ENCODE measurements around the gene RNU11.
"Not testable (repeated sequence)": the region's sequence is repeated elsewhere in the genome, so short reads cannot be mapped to it uniquely, and the experiment has no call there.

Gene RNU11
- total RNA-seq, result 0 to 0.09 reads per million in 2 experiments

DNA sequence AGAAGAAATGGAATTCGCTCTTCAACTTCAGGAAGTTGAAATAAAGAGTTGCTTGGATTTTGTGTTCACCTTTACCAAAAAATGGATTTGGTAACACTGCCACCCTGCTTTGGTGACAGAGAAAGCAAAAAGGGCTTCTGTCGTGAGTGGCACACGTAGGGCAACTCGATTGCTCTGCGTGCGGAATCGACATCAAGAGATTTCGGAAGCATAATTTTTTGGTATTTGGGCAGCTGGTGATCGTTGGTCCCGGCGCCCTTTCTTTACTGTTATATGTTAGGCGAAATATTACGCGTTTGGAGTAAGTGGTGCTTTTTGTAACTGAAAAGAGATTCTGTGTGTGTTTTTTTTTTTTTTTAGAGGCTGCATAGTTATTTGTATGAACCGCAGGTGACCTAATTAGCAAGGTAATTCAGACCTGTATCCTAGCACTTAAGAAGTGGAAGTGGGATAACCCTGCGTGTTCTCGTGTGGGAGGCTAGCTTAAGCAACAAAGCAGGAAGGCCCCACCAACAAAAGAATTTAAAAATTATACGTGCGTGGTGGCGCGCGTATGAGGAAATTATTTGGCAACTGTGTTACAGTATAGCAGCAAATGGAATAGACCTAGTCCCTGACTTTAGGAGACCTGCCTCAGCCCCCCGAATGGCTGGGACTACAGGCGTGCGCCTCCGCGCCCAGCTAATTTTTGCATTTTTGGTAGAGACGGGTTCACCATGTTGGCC is at the start of gene RNU11:
TSS of gene RNU11 (plus strand) at position 127 of the 725 bp plus-strand sequence.
- peak; percentile 82 for DNase-seq (ENCODE audit: low read depth)

DNA sequence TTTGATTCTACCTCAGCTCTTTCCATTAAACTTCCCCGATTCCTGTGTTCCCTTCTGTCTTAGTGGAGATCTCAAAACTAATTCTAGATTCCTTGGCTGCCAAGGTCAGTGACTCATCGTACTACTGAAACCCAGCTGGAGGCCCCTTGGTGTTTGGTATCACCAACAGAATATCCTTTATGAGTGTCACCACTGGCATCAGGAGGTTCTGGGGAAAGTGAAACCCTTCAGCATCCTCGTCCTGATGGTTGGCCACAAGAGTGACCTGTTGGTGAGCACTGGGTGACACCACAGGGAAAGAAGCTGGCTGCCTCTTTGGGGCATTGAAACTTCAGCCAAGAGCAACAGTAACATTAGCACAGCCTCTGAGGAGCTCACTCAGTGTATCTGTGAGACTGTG is 46.7 kb upstream of the RNU11 start:
- no peak for DNase-seq (ENCODE audit: low read depth)

DNA sequence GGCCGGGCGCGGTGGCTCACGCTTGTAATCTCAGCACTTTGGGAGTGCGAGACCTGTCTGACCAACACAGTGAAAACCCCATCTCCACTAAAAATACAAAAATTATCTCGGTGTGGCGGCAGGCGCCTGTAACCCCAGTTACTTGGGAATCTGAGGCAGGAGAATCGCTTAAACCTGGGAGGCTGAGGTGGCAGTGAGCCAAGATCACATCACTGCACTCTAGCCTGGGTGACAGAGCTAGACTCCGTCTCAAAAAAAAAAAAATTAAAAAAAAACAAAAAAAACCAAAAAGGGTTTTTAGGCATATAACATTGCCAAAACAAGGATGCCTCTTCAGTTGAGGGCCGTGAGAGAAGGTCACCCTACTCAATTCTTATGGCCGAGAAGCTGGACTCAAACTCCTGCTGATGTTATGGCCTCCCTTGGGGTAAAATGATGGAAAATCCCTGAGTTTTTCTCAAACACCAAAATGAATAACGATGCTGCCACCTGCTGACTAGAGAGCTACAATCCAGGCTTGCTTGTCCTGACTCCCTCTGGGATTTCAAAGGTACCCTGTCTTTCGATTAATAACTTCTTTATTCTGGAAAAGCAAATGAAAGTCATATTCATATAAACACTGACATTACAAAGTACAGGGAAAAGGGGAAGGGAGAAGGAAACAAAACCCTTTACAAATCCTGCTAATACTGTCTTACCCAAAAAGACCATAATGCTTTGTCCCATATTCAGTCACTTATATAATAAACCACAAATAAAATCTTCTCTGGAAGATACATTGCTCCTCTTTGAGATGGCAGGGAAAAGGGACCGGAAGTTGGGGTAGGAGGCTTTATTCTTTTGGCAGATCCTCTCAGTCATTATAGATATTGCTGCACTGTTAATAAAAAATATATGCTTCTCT is 45.6 kb upstream of the RNU11 start:
- no peak for DNase-seq (ENCODE audit: low read depth)

DNA sequence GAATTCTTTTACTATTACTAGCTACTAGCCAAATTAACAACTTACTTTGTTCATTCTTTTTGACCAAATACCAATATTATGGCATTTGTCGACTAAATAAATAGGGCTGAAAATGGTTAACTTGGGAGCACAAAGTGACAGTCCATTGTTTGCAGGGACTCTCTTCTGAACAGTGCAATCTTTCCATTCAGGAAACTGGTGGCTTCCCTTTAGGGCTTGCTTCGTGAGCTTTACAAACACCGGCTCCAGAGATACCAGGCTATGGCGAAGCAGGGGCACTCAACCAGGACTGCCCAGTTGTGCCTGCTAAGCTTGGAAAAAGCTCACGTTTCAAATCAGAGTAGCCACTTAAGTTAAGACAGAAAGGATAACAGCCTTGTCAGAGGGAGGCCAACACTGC is 44.0 kb upstream of the RNU11 start:
- no peak for DNase-seq (ENCODE audit: low read depth)

DNA sequence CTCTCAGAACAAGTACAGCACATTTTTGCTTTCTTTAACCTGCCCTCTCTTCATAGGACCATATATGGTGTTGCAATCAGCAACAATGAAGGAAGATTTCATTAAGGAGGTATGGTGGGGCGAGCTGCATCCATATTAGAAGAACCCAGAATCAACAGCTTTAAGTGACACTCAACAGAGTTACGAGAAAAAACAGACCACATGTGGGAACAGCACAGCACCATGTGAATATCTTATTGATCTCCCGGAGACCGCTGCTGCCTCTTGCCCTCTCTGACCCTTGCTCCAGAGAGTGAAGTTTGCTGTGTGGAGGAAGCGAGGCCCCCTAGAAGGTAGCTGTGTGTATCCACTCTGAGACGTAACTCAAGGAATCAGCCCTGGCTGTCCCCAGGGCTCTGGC is 43.4 kb upstream of the RNU11 start:
- DNase-seq (ENCODE audit: low read depth), result no peak

DNA sequence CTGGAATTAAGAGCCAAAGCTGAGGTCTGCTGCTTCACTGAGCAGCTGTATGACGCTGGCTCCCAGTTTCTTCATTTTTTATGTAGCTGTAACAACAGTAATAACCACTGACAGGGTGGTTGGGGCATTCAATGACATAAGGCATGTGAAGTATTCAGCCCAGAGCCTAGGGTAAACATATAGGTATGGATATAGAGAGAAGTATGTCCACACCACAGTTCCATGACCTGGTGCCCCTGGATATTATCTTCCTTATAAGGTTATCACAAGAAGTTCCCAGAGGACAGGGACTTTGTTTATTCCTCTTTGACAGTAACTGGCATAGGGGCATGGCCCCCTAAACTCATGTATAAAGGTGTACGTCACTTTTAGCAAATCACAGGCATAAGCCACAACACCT is 41.6 kb upstream of the RNU11 start:
- DNase-seq (ENCODE audit: low read depth), result no peak

DNA sequence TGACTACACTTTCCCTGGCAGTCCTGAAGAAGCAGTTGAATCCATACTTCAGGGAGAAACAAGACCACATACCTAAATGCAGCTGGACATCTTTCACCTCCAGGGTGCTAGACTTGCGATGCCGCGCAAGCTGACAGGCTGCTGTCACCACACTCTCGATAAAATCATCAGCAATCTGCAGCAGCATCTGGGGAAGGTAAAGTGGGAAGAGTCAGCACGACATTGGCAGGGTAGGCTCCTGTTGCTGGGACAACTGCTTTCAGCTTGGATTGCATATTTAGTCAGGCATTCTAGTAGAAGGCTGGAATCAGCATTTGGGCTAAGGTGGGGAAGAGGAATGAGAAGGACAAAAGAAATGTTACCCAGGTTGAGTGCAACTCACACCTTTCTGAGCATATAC is 35.2 kb upstream of the RNU11 start:
- no peak for DNase-seq (ENCODE audit: low read depth)

DNA sequence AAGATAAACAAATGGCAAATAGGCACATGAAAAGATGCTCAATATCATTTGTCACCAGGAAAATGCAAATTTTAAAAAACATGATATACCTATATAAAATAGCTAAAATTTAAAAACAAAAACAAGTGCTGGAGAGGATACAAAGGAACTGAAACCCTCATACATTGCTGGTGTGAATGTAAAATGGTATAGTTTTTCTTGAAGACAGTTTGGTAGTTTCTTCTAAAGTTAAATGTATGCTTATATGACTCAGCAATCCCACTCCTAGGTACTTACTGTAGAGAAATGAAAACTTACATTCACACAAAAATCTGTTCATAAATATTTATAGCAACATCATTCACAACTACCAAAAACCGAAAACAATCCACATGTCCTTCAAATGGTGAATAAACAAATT is 16.7 kb upstream of the RNU11 start:
- no peak for DNase-seq (ENCODE audit: low read depth)

DNA sequence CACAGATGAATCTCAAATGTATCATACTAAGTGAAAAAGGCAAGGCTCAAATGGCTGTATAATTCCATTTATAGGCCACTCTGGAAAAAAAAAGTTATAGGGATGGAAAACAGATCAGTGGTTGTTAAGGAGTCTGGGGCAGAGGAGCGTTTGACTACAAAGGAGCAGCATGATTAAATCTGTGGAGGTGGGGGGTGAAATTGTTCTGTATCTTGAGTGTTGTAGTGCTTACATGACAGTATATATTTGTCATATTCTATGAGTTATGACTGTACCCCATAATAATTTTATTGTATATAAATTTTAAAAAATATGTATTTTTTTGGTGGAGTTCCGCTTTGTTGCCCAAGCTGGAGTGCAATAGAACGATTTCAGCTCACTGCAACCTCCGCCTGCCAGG is 15.8 kb upstream of the RNU11 start:
- no peak for DNase-seq (ENCODE audit: low read depth)

DNA sequence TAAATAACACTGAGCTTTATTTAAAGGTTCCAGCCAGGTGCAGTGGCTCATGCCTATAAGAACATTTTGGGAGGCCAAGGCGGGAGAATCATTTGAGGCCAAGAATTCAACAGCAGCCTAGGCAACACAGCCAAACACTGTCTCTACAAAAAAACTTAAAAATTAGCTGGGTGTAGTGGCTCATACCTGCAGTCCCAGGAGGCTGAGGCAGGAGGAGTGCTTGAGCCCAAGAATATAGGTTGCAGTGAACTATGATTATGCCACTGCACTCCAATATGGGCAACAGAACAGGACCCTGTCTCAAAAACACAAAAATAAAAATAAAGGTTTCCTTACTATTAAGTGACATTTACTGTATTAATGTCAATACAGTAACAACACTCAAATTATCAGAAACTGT is 7.6 kb upstream of the RNU11 start:
- peak; percentile 14 for DNase-seq (ENCODE audit: low read depth)

DNA sequence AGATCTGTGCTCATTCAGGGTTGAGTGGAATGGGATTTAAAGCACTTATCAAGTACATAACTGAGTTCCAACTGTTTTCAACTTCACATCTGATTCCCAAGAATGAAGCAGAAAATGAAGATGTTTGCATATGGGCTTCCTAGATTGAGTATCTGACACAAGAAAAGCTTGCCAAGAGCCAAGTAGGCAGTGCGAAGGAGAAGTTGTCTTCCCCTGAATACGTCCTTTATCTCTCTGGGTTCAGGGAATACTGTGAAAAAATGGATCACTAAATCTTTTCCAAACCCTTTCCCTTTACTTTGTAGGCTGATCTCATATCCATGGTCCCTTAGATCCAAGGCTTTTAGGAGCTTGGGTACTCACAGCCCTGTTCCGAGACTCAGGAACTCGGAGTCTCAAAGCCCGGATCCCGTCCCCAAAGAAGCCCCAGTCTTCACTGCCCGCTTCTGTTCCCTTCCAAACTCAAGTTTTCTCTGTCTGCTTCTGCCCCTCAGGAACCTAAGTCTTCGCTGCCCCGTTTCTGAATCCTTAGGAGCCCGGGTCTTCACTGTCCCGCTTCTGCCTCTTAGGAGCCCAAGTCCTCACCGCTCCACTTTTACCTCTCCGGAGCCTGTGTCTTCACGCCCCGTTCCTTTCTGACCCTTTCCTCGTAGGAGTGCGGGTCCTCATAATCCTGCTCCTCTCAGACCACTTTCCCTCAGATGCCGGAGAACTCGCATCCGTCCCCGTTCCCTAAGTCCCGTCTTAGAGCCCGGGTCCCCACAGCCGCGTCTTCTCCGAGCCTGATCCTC is 6.1 kb upstream of the RNU11 start:
- no peak for DNase-seq (ENCODE audit: low read depth)

DNA sequence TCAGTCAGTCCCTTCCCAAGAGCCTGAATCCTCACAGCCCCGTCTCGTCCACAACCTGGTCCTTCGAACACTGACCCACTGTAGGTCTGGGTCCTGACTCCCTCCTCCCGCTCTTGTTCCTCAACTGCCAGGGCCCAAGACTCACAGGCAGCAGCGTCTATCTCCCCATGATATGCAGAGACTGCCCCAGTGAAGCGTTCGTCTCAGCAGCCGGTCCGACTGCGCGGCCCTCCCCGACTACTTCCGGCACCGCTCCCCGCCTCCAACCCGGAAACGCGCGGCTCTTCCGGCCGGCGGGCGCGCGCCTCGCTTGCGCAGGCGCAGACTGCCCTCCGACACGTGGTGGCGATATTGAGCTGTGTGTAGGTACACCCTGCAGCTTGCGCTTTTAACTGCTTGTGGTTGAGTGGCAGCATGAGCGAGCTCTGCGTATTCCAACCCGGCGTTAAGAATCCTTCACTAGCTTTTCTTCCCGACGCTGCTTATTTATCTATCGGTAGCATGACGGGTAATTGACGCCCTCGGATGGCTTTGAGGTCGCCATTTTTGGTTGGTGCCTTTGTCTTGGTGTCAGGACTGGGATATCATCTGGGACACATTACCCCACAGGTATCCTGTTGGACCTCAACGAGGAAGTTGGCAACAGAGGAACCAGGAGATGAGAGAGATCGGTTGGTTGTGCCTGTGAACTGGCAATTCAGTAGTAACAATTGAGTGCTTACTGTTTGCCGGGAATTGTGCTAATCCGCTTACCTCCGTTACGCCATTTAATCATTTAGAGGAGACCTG is 5.4 kb upstream of the RNU11 start, which contains the start of gene TAF12:
TSS of gene TAF12 (minus strand) at position 221 of the 789 bp plus-strand sequence. CDS start 20,986 bp downstream, outside the sequence.
- peak; percentile 89 for DNase-seq (ENCODE audit: low read depth)

DNA sequence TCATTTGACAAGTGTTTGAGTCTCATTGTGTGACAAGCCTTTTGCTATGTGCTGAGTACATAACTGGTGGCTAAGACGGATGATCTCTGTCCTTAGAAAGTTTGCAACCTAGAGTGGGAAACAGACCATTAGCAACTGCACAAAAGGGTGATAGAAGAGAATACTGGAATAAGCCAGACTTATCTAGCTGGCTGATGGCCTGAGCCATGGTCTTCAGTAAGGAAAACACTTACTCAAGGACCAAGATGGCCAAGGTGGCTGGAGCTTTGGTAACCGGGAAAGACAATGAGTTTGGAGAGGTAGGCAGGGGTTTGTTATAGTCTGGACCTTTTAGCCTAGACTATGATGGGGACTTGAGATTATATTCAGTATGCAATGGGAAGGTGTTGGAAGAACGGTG is 3.9 kb upstream of the RNU11 start:
- no peak for DNase-seq (ENCODE audit: low read depth)

DNA sequence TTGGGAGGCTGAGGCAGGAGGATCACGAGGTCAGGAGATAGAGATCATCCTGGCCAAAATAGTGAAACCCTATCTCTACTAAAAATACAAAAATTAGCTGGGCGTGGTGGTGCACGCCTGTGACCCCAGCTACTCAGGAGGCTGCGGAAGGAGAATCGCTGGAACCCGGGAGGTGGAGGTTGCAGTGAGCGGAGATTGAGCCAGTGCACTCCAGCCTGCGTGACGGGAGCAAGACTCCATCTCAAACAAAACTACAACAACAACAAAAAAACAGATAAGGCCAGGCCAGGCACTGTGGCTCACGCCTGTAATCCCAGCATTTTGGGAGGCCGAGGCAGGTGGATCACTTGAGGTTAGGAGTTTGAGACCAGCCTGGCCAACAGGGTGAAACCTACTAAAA is 3.0 kb upstream of the RNU11 start:
- not testable (repeated sequence) for DNase-seq (ENCODE audit: low read depth)

DNA sequence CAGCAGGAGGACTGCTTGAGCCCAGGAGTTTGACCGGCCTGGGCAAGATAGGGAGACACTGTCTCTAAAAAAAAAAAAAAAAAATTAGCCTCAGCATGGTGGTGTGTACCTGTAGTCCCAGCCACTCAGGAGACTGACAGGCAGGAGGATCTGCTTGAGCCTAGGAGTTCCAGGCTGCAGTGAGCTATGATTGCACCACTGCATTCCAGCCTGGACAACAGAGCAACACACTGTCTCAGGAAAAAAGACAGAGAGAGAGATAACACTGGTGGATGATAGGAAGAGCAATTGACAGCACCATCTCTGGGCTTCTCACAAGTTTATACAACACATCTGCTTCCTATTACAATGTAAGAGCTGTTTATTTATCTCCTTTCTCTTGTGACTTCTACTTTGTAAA is 2.4 kb upstream of the RNU11 start:
- no peak for DNase-seq (ENCODE audit: low read depth)

DNA sequence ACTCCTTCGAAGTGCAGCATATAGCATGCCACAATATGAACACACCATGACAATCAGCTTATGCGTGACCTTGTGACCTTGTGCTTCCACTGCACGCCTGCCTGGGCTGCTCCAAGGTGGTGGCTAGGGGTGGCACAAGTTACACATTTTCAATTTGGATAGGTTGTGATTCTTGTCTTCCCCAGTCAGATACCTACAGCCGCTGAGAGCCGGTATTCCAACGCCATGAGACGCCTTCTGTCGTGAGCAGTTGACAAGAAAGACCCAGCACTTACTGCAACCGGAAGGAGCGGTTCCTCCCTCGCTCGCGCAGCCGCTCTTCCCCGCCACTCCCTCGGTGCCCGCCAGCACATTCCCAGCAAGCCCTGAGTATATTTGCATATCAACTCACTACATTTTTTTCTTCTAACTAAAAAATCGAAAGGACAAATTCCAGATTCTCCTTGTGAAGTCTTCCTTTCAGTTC is 359 bp upstream of the RNU11 start:
- DNase-seq (ENCODE audit: low read depth), result peak; percentile 84

DNA sequence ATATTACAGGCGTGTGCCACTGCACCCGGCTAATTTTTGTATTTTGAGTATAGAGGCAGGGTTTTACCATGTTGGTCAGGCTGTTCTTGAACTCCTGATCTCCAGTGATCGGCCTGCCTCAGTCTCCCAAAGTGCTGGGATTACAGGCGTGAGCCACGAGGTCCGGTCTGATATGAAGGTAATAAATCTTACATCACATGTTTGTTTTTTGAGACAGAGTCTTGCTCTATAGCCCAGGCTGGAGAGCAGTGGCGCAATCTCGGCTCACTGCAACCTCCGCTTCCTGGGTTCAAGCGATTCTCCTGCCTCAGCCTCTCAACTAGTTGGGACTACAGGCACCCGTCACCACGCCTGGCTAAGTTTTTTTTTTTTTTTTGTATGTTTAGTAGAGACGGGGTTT is 4.7 kb downstream of the RNU11 start:
- DNase-seq (ENCODE audit: low read depth), result not testable (repeated sequence)

DNA sequence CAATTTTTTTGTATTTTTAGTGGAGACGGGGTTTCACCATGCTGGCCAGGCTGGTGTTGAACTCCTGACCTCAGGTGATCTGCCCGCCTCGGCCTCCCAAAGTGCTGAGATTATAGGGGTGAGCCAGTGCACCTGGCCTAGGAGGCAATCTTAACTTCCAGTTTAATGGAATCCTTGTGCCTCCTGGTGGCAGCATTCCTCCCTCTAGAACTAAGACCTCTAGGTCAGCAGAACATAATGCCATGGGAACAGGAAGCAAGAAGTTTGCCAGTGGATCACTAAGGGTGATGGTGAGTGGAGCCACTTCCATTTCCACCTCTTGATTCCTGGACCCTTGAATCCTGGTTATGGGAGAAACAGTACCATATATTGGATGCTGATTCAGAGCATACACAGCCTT is 5.5 kb downstream of the RNU11 start:
- not testable (repeated sequence) for DNase-seq (ENCODE audit: low read depth)

DNA sequence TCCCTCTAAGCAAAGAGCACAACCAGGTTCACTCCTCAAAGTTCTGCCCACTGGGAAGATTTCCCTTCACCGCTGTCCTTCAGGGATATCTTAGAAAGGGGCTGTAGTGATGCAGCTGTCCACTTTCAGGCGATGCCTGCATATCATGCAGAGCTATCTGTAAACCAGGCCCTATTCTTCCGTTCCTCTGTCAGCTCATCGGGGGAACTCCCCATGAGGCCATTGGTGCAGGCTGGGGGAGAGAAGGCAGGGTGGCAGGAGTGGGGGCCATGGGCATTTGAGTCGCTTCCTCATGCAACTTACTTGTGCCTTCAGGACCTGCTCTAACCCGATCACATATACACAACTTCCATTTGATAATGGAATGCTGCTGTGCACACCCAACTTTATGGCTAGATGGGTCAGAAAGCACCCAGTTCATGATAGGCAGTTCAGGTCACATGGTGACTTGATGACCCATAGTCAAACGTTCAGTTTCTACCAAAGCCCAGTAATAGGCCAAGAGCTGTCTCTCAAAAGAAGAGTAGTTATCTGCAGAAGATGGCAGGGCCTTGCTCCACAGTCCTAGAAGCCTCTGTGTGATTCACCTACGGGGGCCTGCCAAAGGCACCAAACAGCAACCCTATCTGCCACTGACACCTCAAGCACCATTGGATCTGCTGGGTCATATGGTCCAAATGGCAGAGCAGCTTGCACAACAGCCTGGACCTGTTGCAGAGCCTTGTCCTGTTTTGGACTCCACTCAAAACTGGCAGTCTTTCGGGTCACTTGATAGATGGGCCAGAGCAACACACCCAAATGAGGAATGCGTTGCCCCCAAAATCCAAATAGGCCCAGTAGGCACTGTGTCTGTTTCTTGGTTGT is 7.3 kb downstream of the RNU11 start:
- DNase-seq (ENCODE audit: low read depth), result not testable (repeated sequence)

DNA sequence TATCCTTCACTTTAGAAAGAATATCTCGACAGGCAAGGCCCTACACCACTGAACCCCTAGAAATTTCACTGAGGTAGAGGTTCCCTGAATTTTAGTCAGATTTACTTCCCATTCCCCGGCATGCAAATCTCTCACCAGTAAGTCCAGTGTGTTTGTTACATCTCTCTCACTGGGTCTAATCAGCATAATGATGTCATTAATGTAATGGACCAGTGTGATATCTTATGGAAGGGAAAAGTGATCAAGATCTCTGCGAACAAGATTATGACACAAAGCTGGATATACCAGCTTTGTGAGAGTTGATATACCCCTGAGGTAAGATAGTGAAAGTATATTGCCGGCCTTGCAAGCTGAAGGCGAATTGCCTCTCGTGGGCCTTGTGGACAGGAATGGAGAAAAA is 7.9 kb downstream of the RNU11 start:
- DNase-seq (ENCODE audit: low read depth), result no peak
